GM19238 (cell line): Measurements from ENCODE around the gene IFT25.

Source experiments
- DNase-seq: peaks from one replicate; pipeline ENCODE4 v3.0.0; 2011; ENCODE audit warnings: low spot score; ENCODE audit not compliant: insufficient read length

The IFT25 gene

GRCh38 chr1:53930932-53931331 lies 14.6 kb downstream of the IFT25 start:
- DNase-seq, result no peak

- no peak for DNase-seq
These were observed 16.1 kb downstream of the IFT25 start for GRCh38 chr1:53929246-53929960.

- no peak for DNase-seq
These were observed 18.1 kb downstream of the IFT25 start for GRCh38 chr1:53927376-53927881.

GRCh38 chr1:53919675-53920066 lies 25.8 kb downstream of the IFT25 start:
- no peak for DNase-seq

GRCh38 chr1:53918343-53918742 lies 27.2 kb downstream of the IFT25 start:
- no peak for DNase-seq

GRCh38 chr1:53913352-53914033 lies 32.0 kb downstream of the IFT25 start:
- no peak for DNase-seq

- DNase-seq, result no peak
These were observed 34.1 kb downstream of the IFT25 start for GRCh38 chr1:53911442-53911841.

- no peak for DNase-seq
These were observed 35.6 kb downstream of the IFT25 start for GRCh38 chr1:53909946-53910345.

- DNase-seq, result no peak
These were observed 39.4 kb downstream of the IFT25 start for GRCh38 chr1:53906121-53906520.

GRCh38 chr1:53905509-53905908 lies 40.0 kb downstream of the IFT25 start:
- DNase-seq, result no peak

GRCh38 chr1:53902235-53903138 lies 43.0 kb downstream of the IFT25 start:
- DNase-seq, result no peak

GRCh38 chr1:53899708-53900107 lies 45.8 kb downstream of the IFT25 start:
- no peak for DNase-seq

GRCh38 chr1:53899206-53899628 lies 46.3 kb downstream of the IFT25 start:
- no peak for DNase-seq

GRCh38 chr1:53896635-53897229 lies 48.8 kb downstream of the IFT25 start:
- no peak for DNase-seq

- DNase-seq, result no peak
These were observed 50.1 kb downstream of the IFT25 start for GRCh38 chr1:53895421-53895820.

GRCh38 chr1:53894644-53895043 lies 50.9 kb downstream of the IFT25 start:
- no peak for DNase-seq

- no peak for DNase-seq
These were observed 51.4 kb downstream of the IFT25 start, which contains the start of gene DIO1 for GRCh38 chr1:53893999-53894636. Gene DIO1 (plus strand): TSS chr1:53894187. CDS start chr1:53894211, 24 bp downstream.

GRCh38 chr1:53892911-53893310 lies 52.6 kb downstream of the IFT25 start:
- no peak for DNase-seq

GRCh38 chr1:53891678-53892077 lies 53.8 kb downstream of the IFT25 start:
- DNase-seq, result no peak

GRCh38 chr1:53891018-53891417 lies 54.5 kb downstream of the IFT25 start:
- no peak for DNase-seq

- DNase-seq, result no peak
These were observed 55.0 kb downstream of the IFT25 start for GRCh38 chr1:53890522-53890941.
